WTC11 (cell line): ENCODE data around the gene GLIPR1.

Source experiments
- CREM ChIP-seq: sonication (generic); formaldehyde crosslinking; IDR thresholded peaks from 2 replicates; pipeline ENCODE4 v1.8.1; 2022; ENCODE audit warnings: mild to moderate bottlenecking, missing genetic modification reagents, moderate library complexity
- ELF4 ChIP-seq: sonication (generic); formaldehyde crosslinking; IDR thresholded peaks from 2 replicates; pipeline ENCODE4 v1.8.1; 2022; ENCODE audit warnings: low read depth, mild to moderate bottlenecking, moderate library complexity, missing genetic modification reagents
- ETV6 ChIP-seq: sonication (generic); formaldehyde crosslinking; IDR thresholded peaks from 2 replicates; pipeline ENCODE4 v1.8.1; 2022; ENCODE audit warnings: mild to moderate bottlenecking, missing genetic modification reagents
- GABPB1 ChIP-seq: sonication (generic); formaldehyde crosslinking; IDR thresholded peaks from 2 replicates; pipeline ENCODE4 v1.8.1; 2023; ENCODE audit warnings: mild to moderate bottlenecking, missing genetic modification reagents
- JUN ChIP-seq: sonication (generic); formaldehyde crosslinking; IDR thresholded peaks from 2 replicates; pipeline ENCODE4 v1.8.0; 2023; ENCODE audit warnings: mild to moderate bottlenecking, missing genetic modification reagents
- KAT7 ChIP-seq: sonication (generic); formaldehyde crosslinking; IDR thresholded peaks from 2 replicates; pipeline ENCODE4 v1.8.1; 2023; ENCODE audit warnings: missing genetic modification reagents, mild to moderate bottlenecking, borderline replicate concordance
- TF ChIP-seq, protein P1 (sequence below): fragments of 200-600 bp; IDR thresholded peaks from 2 replicates; pipeline ENCODE4 v1.8.0; 2022; ENCODE audit warnings: antibody characterized with exemption
- TF ChIP-seq, protein P2 (sequence below): sonication (generic); formaldehyde crosslinking; IDR thresholded peaks from 2 replicates; pipeline ENCODE4 v1.8.1; 2023; ENCODE audit warnings: mild to moderate bottlenecking, missing genetic modification reagents, moderate library complexity

DNA sequence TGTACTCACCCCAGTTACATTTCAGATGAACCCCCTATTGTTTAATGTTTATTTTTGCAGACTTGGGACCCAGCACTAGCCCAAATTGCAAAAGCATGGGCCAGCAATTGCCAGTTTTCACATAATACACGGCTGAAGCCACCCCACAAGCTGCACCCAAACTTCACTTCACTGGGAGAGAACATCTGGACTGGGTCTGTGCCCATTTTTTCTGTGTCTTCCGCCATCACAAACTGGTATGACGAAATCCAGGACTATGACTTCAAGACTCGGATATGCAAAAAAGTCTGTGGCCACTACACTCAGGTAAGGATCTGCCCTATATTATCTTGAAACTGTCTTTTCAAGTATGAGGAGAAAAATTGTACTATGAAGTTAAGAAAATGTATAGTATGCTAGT is 1.2 kb downstream of the GLIPR1 start:
- TF ChIP-seq, protein P1, sequence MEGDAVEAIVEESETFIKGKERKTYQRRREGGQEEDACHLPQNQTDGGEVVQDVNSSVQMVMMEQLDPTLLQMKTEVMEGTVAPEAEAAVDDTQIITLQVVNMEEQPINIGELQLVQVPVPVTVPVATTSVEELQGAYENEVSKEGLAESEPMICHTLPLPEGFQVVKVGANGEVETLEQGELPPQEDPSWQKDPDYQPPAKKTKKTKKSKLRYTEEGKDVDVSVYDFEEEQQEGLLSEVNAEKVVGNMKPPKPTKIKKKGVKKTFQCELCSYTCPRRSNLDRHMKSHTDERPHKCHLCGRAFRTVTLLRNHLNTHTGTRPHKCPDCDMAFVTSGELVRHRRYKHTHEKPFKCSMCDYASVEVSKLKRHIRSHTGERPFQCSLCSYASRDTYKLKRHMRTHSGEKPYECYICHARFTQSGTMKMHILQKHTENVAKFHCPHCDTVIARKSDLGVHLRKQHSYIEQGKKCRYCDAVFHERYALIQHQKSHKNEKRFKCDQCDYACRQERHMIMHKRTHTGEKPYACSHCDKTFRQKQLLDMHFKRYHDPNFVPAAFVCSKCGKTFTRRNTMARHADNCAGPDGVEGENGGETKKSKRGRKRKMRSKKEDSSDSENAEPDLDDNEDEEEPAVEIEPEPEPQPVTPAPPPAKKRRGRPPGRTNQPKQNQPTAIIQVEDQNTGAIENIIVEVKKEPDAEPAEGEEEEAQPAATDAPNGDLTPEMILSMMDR: no peak
- TF ChIP-seq JUN (CRISPR knock-in tag): no peak
- TF ChIP-seq CREM: no peak
- TF ChIP-seq, protein P2, sequence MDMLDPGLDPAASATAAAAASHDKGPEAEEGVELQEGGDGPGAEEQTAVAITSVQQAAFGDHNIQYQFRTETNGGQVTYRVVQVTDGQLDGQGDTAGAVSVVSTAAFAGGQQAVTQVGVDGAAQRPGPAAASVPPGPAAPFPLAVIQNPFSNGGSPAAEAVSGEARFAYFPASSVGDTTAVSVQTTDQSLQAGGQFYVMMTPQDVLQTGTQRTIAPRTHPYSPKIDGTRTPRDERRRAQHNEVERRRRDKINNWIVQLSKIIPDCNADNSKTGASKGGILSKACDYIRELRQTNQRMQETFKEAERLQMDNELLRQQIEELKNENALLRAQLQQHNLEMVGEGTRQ (CRISPR knock-in tag): no peak
- TF ChIP-seq KAT7: no peak
- TF ChIP-seq ELF4 (CRISPR knock-in tag): no peak
- TF ChIP-seq GABPB1 (CRISPR knock-in tag): no peak
- TF ChIP-seq ETV6: no peak
